Breast epithelium (tissue), 4 donors: ENCODE results near the gene DDX25. TPM values are rescaled to one million over a fixed set of nuclear protein-coding genes. Genes with fewer than 3 reads are reported as not detected.
A peak's percentile ranks its signal among the peaks of the same experiment; 100 is the strongest.

Experiments
- DNase-seq, 2 donors: peaks; one replicate each; pipeline ENCODE4 v3.0.0-alpha.2; 2019; ENCODE audit warnings: low spot score in 2 of 2
- H3K27ac ChIP-seq, 2 donors: fragments of 200-600 bp; sonication (generic) in 1 of 2; one replicate each; pipeline ENCODE4 v1.5.1; 2016 to 2019; ENCODE audit warnings: mild to moderate bottlenecking in 1 of 2
- H3K27me3 ChIP-seq, 2 donors: fragments of 200-600 bp; sonication (generic) in 1 of 2; one replicate each; pipeline versions ENCODE4 v1.5.1 to v1.6.0; 2017 to 2019; ENCODE audit warnings: control low read depth in 1 of 2, mild to moderate bottlenecking in 1 of 2
- H3K36me3 ChIP-seq: fragments of 200-600 bp; one replicate; pipeline ENCODE4 v1.5.1; 2019
- H3K4me1 ChIP-seq, 2 donors: fragments of 200-600 bp; sonication (generic); one replicate each; pipeline ENCODE4 v1.5.1; 2016 to 2019; ENCODE audit warnings: control low read depth in 1 of 2
- H3K4me3 ChIP-seq, 3 donors: fragments of 200-600 bp; sonication (generic); 1 replicate in 2 of 3; 2 replicates in 1 of 3; pipeline ENCODE4 v1.5.1; 2016 to 2019; ENCODE audit warnings: mild to moderate bottlenecking in 3 of 3, moderate library complexity in 2 of 3
- H3K9me3 ChIP-seq, 2 donors: fragments of 200-600 bp; sonication (generic) in 1 of 2; one replicate each; pipeline ENCODE4 v1.5.1; 2016 to 2019; ENCODE audit warnings: control low read depth in 1 of 2
- POLR2A ChIP-seq: fragments of 450-650 bp; IDR thresholded peaks from one replicate; pipeline ENCODE4 v1.6.1; 2016; ENCODE audit warnings: antibody characterized with exemption, mild to moderate bottlenecking, moderate library complexity
- POLR2AphosphoS5 ChIP-seq, 3 donors: sonication (generic); formaldehyde crosslinking; IDR thresholded peaks; one replicate each; pipeline ENCODE4 v1.6.1; 2017; ENCODE audit warnings: antibody characterized with exemption in 3 of 3
- intact Hi-C: fragments of 100-400 bp; cut with DNase I; formaldehyde crosslinking; loops from one replicate; pipeline ENCODE4 v1.15.1; 2023; ENCODE audit warnings: low total_unique reads
- total RNA-seq, 3 donors: library from RNA; depleted of rRNA; stranded (reverse); fragments of >200 nt; gene quantifications; one replicate each; pipeline ENCODE4 v1.1.0, GENCODE V29; 2016
- TF ChIP-seq, protein P1 (sequence below), 3 donors: fragments of 450-650 bp; IDR thresholded peaks; one replicate each; pipeline ENCODE4 v1.5.1; 2016 to 2017; ENCODE audit warnings: antibody characterized with exemption in 3 of 3, mild to moderate bottlenecking in 3 of 3, moderate library complexity in 3 of 3

The DDX25 gene
- total RNA-seq, 3 donors from 2014 or later = 0.29 TPM; not detected in 2

DNA sequence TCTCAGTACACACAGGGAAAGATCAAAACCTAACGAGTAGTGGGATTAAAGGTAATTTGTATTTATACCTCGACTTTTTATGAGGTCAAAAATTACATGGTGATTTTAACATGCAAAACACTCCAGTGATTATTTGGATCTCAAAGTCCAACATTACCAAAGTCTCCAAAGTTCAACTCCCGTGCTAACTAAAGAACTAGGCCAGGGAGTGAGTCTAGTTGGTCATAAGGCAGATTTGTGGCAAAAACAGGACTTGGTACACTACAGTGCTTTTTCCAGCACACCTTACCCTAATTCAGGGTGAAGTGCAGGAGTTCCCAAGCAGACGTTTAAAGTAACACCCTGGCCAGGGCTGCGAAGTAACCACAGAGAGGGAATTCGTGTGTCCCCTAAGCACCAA is 2.4 kb upstream of the DDX25 start:
- H3K27me3 ChIP-seq = peaks cover 8 to 26% of the 10 kb centered on the region in 2 donors
- TF ChIP-seq POLR2AphosphoS5 (IDR thresholded peaks at IDR 0.05) = no peak
- TF ChIP-seq, protein P1, sequence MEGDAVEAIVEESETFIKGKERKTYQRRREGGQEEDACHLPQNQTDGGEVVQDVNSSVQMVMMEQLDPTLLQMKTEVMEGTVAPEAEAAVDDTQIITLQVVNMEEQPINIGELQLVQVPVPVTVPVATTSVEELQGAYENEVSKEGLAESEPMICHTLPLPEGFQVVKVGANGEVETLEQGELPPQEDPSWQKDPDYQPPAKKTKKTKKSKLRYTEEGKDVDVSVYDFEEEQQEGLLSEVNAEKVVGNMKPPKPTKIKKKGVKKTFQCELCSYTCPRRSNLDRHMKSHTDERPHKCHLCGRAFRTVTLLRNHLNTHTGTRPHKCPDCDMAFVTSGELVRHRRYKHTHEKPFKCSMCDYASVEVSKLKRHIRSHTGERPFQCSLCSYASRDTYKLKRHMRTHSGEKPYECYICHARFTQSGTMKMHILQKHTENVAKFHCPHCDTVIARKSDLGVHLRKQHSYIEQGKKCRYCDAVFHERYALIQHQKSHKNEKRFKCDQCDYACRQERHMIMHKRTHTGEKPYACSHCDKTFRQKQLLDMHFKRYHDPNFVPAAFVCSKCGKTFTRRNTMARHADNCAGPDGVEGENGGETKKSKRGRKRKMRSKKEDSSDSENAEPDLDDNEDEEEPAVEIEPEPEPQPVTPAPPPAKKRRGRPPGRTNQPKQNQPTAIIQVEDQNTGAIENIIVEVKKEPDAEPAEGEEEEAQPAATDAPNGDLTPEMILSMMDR (IDR thresholded peaks at IDR 0.05) = no peak
- TF ChIP-seq POLR2A = no peak
- DNase-seq = no peak
- intact Hi-C loops = no loop called here
- H3K27ac ChIP-seq = no peak overlapping the region
- peak overlapping the region in 2 of 3 donors; percentile 54 to 70 for H3K4me3 ChIP-seq
- no peaks in the 10 kb centered on the region for H3K9me3 ChIP-seq
- no peaks in the 10 kb centered on the region for H3K36me3 ChIP-seq
- peaks cover 0 to 7% of the 10 kb centered on the region in 2 donors for H3K4me1 ChIP-seq

DNA sequence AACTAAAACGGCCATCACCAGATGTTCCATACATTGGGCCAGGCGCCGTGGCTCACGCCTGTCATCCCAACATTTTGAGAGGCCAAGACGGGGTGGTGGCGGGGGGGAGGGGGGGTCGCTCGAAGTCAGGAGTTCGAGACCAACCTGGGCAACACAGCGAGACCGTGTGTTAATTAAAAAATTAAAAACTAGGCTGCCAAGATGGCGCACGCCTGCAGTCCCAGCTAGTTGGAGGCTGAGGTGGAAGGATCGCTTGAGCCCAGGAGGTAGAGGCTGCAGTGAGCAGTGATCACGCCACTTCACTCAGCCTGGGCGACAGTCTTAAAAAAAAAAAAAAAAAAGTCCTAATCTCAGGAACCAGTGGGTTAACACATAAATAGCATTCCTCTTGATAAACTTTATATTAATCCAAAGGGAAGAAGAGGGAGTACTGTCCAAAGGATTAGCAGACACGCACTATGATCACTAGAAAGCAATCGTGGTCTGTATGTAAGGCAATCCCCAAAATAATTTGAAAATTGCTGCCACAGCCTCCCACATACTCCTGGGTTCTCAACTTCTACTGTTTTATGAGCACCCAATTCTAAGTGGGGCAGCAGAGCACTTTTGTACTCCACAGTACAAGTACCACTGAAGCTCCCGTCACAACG is 1.9 kb upstream of the DDX25 start:
- intact Hi-C loops = no loop called here
- peak overlapping the region; percentile 54 to 70 (median 65) for H3K4me3 ChIP-seq
- H3K9me3 ChIP-seq = no peaks in the 10 kb centered on the region
- peaks cover 0 to 7% of the 10 kb centered on the region in 2 donors for H3K4me1 ChIP-seq
- DNase-seq = no peak
- peaks cover 8 to 26% of the 10 kb centered on the region in 2 donors for H3K27me3 ChIP-seq
- H3K27ac ChIP-seq = peak overlapping the region; percentile 53 to 85
- no peak for TF ChIP-seq POLR2AphosphoS5 (IDR thresholded peaks at IDR 0.05)
- TF ChIP-seq, protein P1 (IDR thresholded peaks at IDR 0.05) = no peak
- TF ChIP-seq POLR2A = no peak
- no peaks in the 10 kb centered on the region for H3K36me3 ChIP-seq

DNA sequence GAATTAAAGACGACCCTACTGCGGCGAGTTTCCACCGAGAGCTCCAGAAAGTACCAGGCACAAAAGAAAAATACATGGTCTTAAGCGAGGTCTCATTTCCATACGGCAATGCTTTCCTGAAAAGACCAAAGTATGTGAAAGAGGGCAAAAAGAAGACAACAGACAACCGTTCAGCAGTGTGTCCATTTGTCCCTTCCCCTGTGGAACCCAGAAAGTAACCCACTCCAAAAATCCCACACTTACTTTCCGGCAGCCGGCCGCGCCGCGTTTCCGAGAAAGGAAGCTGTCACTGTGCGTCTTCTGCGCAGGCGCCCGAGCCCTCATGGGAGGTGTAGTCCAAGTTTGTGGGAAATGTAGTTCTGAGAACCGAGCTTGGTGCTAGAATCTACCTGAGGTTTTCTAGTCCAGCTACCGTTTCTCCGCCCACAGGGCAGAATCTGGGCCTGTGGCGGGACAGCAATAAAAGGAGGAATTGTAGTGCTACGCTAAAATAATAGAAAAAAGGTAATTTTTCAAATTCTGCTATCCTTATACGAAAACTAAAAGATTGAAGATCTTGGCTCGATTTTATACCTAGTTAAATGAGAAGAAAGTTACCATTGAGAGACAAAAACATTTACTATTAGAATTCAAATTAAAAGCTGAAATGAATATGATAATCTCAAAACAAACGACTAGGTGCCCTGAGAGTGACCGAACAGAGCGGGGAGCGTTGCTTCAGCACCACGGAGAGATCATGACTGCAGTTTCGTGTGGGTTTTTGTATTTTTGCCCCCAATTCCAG is 1.2 kb upstream of the DDX25 start, which contains the start of gene PUS3:
Gene PUS3 (minus strand): TSS at position 280 of the 784 bp plus-strand sequence. CDS start 6,922 bp downstream, outside the sequence.
- peak within 1 kb of the TSS; percentile 54 to 70 (median 65) for H3K4me3 ChIP-seq
- no peaks in the 10 kb centered on the region for H3K9me3 ChIP-seq
- no peaks in the 10 kb centered on the region for H3K36me3 ChIP-seq
- peak; percentile 76 to 86 for DNase-seq
- H3K4me1 ChIP-seq = peaks cover 0 to 7% of the 10 kb centered on the region in 2 donors
- H3K27me3 ChIP-seq = peaks cover 8 to 26% of the 10 kb centered on the region in 2 donors
- peak within 1 kb of the TSS; percentile 53 to 85 for H3K27ac ChIP-seq
- intact Hi-C loops = no loop called here
- TF ChIP-seq, protein P1 (IDR thresholded peaks at IDR 0.05) = no peak
- peak; percentile 26 to 59 (median 57) for TF ChIP-seq POLR2AphosphoS5 (IDR thresholded peaks at IDR 0.05)
- no peak for TF ChIP-seq POLR2A

DNA sequence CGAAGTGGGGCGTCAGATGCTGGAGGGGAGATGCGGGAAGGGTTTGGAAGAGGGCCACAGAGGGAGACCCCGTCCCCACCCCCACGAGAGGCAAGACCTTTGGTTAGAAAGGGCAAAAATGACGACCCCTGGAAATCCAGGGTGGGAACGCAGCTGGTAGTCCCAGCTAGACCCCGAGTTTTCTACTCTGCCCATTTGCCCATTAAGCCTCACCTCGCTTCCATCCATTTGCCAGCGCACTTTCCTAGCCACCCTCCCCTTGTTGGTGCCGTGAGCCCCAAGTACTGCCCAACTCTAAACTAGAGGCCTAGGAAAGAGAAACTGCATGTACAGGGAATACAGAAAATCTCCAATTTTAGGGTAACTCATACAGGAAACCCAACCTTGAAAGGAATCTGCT is 370 bp downstream of the DDX25 start:
- H3K27ac ChIP-seq = no peak overlapping the region
- intact Hi-C loops = no loop called here
- H3K4me1 ChIP-seq = peaks cover 0 to 7% of the 10 kb centered on the region in 2 donors
- no peaks in the 10 kb centered on the region for H3K36me3 ChIP-seq
- TF ChIP-seq POLR2A (no peak), POLR2AphosphoS5 (IDR thresholded peaks at IDR 0.05) (no peak)
- TF ChIP-seq, protein P1 (IDR thresholded peaks at IDR 0.05) = no peak
- no peak for DNase-seq
- H3K4me3 ChIP-seq = peak overlapping the region in 2 of 3 donors; percentile 54 to 70
- H3K27me3 ChIP-seq = peaks cover 8 to 26% of the 10 kb centered on the region in 2 donors
- H3K9me3 ChIP-seq = no peaks in the 10 kb centered on the region
